IPS DF 4.7 (cell line): Measurements from ENCODE around the gene ZNF774.
A peak's percentile ranks its signal among the peaks of the same experiment; 100 is the strongest.
"Not testable (repeated sequence)": the region's sequence is repeated elsewhere in the genome, so short reads cannot be mapped to it uniquely, and the experiment has no call there.

Source experiments
- DNase-seq: peaks from one replicate; pipeline ENCODE4 v3.0.0-alpha.2; 2013; ENCODE audit warnings: low spot score; ENCODE audit errors: extremely low read depth

The ZNF774 gene

GRCh38 chr15:90345857-90346256 is 6.2 kb upstream of the ZNF774 start:
- DNase-seq: no peak

DNA sequence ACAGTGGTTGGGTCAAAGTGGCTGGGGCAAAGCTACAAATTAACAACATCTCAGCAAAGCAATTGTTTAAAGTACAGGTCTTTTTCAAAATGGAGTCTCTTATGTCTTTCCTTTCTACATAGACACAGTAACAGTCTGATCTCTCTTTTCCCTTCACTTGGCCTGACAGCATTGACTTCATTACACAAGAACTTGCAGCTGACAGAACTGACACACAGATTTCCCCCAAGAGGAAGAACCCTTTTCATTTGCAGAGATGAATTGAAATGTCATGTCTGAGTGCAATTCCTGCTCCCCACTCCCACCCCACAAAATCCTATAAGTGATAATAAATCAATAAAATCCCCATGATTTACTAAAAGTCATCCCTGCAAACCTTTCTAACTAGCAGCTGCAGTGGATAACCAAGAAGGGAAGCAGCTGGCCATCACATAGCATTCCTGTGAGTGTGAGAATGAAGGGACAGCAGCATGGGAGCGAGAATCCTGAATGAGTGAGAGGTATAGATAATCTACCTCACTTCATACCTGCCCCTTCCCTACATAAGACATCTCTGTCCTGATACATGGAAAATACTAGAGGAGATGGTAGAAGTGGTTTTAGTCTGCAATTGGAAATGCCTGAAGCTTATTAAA is 4.5 kb upstream of the ZNF774 start:
- not testable (repeated sequence) for DNase-seq

- DNase-seq: no peak
Measured at GRCh38 chr15:90348456-90348855, 3.6 kb upstream of the ZNF774 start.

DNA sequence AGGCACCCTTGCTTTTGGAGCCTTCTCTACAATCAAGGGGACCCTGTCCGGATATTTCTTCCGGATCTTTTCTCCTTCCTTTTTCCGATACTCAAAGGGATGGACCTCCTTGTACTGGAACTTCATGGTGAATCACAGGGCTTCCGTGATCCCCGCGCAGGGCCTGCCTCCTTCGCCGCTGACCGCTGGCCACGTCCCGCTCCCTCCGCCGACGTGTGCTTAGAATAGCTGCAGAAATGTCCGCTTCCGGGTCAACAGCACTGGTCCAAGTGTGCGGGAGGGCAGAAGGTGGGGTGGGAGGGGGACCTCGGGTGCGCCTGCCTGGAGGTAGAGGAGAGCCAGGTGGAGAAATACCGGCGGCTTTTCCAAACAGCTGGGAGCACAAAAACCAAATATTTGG is 3.0 kb upstream of the ZNF774 start:
- no peak for DNase-seq

DNA sequence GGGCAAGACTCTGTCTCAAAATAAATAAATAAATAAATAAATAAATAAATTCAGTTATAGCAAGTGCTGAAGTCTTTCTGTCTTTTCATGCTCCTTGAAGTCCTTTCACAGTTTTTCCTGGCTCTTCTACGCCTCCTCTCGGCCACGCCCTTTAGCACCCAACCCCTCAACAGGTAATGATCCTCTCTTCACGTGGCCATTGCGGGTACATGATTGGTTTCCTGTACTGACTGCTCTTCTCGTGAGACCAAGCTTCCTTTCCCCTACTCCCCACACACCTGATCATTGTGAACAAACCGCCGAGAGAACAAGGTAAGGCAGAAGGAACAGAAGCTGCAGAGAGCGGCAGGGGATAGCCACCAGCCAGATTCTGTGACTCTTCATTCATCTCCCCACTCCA is 2.3 kb upstream of the ZNF774 start:
- no peak for DNase-seq

DNA sequence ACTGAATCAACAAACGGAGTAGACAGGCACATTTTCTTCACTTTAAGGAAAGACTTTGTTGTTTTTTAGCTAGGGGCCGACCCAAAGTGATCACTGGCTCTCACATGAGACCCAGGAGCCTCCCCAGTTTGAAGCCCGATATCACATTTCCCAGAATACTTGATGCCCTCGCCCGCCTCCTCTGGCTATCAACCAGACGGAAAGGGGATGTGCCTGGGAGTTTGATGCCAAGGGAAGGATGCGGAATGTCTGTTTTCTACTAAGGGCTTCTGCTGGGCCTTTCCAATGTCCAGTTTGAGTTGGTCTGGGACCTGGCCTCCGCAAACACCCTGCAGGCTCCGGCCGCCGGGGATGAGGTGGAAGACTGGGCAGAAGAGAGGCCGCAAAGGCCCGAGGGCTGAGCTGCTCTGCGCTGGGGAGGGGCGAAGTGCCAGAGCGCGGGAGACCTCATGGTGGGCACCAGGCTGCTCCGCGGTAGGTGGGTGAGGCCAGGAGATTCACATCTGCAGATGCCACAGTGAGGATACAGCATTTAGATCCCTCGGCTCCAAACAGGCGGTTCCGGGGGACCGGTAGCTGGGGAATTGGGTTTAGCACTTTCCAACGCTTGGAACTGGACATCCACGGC is 491 bp upstream of the ZNF774 start:
- no peak for DNase-seq

- no peak for DNase-seq
Measured at GRCh38 chr15:90354986-90355385, 2.9 kb downstream of the ZNF774 start.

GRCh38 chr15:90358124-90359033 is 6.3 kb downstream of the ZNF774 start:
- no peak for DNase-seq

DNA sequence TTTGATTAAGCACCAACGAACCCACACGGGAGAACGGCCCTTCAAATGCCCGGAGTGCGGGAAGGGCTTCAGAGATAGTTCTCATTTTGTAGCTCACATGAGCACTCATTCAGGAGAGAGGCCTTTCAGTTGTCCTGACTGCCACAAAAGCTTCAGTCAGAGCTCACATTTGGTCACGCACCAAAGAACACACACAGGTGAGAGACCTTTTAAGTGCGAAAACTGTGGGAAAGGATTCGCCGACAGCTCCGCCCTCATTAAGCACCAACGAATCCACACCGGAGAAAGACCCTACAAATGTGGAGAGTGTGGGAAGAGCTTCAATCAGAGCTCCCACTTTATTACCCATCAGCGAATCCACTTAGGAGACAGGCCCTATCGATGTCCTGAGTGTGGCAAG is 8.7 kb downstream of the ZNF774 start:
- no peak for DNase-seq

DNA sequence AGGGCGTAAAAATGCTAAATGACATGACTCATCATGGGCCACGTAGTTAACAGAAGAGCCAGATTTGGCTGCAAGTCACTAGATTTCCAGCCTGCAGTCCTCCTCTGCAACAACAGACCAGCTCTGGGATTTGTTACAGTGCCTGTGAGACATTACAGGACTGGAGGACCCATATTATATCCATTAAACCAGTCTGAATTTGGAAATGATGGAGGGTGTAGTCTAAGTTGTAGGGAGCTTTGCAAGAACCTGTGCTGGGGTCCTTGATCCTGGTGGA is 10.8 kb downstream of the ZNF774 start:
- DNase-seq: no peak

- DNase-seq: no peak
Measured at GRCh38 chr15:90364251-90364650, 12.2 kb downstream of the ZNF774 start.

- DNase-seq: no peak
Measured at GRCh38 chr15:90365414-90366055, 13.5 kb downstream of the ZNF774 start.

DNA sequence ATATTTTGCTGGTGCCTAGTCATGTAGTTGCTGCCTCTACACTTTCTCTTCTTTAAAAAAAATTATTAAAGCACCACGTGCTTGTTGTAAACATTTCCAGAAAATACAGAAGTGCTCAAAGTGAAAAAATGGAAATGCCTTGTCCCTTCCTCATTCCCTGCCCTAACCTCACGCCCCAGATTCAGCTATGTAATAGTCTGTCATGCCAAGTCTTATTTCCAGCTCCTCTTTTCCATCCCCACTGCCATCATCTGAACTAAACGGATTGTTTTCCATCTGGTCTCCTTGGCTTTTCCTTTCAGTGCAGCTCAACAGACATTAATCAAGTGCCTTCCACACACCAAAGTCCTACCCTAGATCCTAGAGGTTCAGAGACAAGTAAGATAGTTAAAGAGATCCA is 15.5 kb downstream of the ZNF774 start:
- no peak for DNase-seq

GRCh38 chr15:90375071-90375470 is 23.0 kb downstream of the ZNF774 start:
- DNase-seq: no peak

DNA sequence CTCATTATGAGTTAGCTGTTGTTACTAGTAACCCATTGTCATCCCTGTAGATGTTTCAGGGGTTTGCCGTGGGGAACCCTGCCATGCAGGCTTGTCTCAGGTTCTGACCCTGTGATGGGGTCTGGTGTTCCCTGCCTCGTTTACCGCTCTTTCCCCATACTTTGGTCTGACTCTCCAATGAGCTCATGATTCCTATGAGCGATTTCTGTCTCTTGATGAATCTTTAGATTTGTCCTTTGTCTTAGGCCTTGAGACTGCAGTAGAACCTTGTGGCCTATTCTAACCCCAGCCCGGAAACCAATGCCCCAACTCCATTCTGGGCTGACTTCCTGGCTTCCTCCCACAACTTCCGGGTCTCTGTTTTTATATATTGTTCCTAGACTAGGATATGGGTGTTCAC is 24.7 kb downstream of the ZNF774 start:
- no peak for DNase-seq

DNA sequence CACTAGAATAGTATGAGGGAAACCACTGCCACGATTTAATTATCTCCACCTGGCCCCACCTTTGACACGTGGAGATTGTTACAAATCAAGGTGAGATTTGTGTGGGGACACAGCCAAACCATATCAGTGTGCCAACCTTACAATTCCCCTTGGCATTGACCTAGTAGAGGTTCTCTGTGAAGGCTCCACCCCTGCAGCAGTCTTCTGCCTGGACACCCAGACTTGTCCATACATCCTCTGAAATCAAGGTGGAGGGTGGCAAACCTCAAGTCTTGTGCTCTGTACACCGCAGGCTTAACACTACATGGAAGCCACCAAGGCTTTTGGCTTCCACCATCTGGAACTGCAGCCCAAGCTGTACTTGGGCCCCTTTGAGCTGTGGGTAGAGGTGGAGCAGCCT is 27.2 kb downstream of the ZNF774 start:
- DNase-seq: no peak

DNA sequence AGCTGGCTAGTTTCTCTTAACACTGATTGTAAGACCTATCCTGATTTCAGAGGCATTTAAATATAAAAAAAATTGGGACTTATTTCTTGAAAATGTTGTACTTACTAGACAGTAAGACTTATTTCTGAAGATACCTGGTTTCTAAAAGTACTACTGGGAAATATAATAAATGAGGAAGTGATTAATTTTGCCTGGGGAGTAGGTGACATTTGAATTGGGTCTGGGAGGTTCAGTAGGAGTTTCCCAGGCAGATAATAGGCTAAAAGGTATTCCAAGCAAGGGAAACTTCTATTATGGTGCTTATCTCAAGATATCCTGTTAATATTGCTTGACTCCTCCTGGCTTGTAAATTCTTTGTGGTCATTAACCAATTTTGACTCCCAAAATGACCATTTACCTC is 29.4 kb downstream of the ZNF774 start:
- no peak for DNase-seq

GRCh38 chr15:90382320-90382719 is 30.2 kb downstream of the ZNF774 start:
- no peak for DNase-seq

DNA sequence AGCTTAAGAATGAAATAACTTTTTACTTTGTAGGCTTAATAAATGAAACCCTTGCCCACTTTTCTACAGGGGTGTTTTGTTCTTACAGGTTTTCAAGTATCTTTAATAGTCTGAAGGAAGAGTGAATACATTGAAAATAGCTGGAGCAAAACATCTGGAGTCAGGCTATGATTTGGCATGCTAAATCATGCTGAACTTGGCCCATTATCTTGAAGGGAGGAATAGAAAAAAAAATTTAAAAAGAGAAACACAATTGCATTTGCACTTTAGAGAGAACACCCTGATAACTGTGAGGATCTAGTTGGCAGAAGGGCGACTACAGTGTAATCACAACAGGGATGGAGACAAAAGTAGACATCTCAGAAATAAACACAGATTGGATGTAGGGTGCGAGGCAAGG is 34.1 kb downstream of the ZNF774 start:
- no peak for DNase-seq

GRCh38 chr15:90387534-90388461 is 35.7 kb downstream of the ZNF774 start, which contains the start of gene IQGAP1:
IQGAP1 (plus strand) TSS chr15:90388242; CDS start chr15:90388342, 100 bp downstream.
- DNase-seq: peak; percentile 81
